ENCODE results near the gene ZSWIM8.

Gene ZSWIM8

DNA sequence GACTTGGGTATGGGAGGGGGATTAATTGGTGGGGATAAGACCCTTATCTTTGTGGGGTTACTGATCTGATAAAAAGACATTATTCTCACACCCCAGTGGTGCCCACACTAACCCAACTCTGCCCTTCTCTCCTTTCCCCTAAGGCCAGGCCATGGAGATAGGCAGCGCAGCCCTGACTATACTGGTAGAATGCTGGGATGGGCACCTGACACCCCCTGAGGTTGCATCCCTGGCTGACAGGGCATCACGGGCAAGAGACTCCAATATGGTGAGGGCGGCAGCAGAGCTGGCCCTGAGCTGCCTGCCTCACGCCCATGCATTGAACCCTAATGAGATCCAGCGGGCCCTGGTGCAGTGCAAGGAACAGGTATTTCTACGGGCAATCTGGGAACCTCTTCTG lies 12.7 kb downstream of the ZSWIM8 start:
- H3K79me1 ChIP-seq (ENCODE audit: low read length) = no peaks in the 10 kb centered on the region
- no peak overlapping the region for H2BK5ac ChIP-seq (ENCODE audit: low read depth, low read length, poor library complexity)
- no peaks in the 10 kb centered on the region for H3K4me1 ChIP-seq (ENCODE audit: control insufficient read depth in 1 of 2, insufficient read depth in 2 of 2, low read length in 2 of 2)
- H4K8ac ChIP-seq (ENCODE audit: low read depth, low read length) = no peak overlapping the region
- no peaks in the 10 kb centered on the region for H3K27me3 ChIP-seq (ENCODE audit: insufficient read depth, low read length)
- H3K18ac ChIP-seq (ENCODE audit: low read length) = no peak overlapping the region
- no peak overlapping the region for H4K91ac ChIP-seq (ENCODE audit: low read depth, low read length)
- no peak overlapping the region for H3K4me2 ChIP-seq (ENCODE audit: low read length)
- H3K4ac ChIP-seq (ENCODE audit: low read depth, low read length) = no peak overlapping the region
- no peak overlapping the region for H3K9ac ChIP-seq (ENCODE audit: low read length)
- no peak overlapping the region for H2AK5ac ChIP-seq (ENCODE audit: low read length)
- H3K79me2 ChIP-seq (ENCODE audit: control insufficient read depth, insufficient read depth, low read length, poor library complexity) = no peaks in the 10 kb centered on the region
- no CpG with 5 or more reads among the region's 6 CpGs for WGBS (ENCODE audit: extremely low coverage, insufficient coverage, insufficient read length)
- peaks cover 81 to 91% of the 10 kb centered on the region in 2 experiments for H3K36me3 ChIP-seq (ENCODE audit: control insufficient read depth in 1 of 2, insufficient read depth in 2 of 2, low read length in 2 of 2)
- no peak overlapping the region for H2BK12ac ChIP-seq (ENCODE audit: low read length)
- DNase-seq = no peak
- H2AFZ ChIP-seq (ENCODE audit: insufficient read depth, low read length, poor library complexity) = no peak overlapping the region
- H3K14ac ChIP-seq (ENCODE audit: low read length) = no peak overlapping the region
- no peak overlapping the region for H4K12ac ChIP-seq (ENCODE audit: low read depth, low read length)
- H3K9me3 ChIP-seq (ENCODE audit: insufficient read depth, low read depth, low read length) = no peaks in the 10 kb centered on the region
- H3K27ac ChIP-seq (ENCODE audit: low read depth, low read length) = no peak overlapping the region
- no peak overlapping the region for H3K4me3 ChIP-seq (ENCODE audit: low read depth, low read length)
- no peak overlapping the region for H2BK120ac ChIP-seq (ENCODE audit: insufficient read depth, low read length, poor library complexity)
- H3K23ac ChIP-seq (ENCODE audit: low read length) = no peak overlapping the region

- no peak overlapping the region for H2BK120ac ChIP-seq (ENCODE audit: insufficient read depth, low read length, poor library complexity)
- H3K4me3 ChIP-seq (ENCODE audit: low read depth, low read length) = no peak overlapping the region
- no peak overlapping the region for H4K12ac ChIP-seq (ENCODE audit: low read depth, low read length)
- H3K9ac ChIP-seq (ENCODE audit: low read length) = no peak overlapping the region
- H3K27ac ChIP-seq (ENCODE audit: low read depth, low read length) = no peak overlapping the region
- H3K79me2 ChIP-seq (ENCODE audit: control insufficient read depth, insufficient read depth, low read length, poor library complexity) = no peaks in the 10 kb centered on the region
- DNase-seq = no peak
- no peaks in the 10 kb centered on the region for H3K9me3 ChIP-seq (ENCODE audit: insufficient read depth, low read depth, low read length)
- no peak overlapping the region for H3K14ac ChIP-seq (ENCODE audit: low read length)
- H3K4me2 ChIP-seq (ENCODE audit: low read length) = no peak overlapping the region
- H3K18ac ChIP-seq (ENCODE audit: low read length) = no peak overlapping the region
- no peaks in the 10 kb centered on the region for H3K4me1 ChIP-seq (ENCODE audit: control insufficient read depth in 1 of 2, insufficient read depth in 2 of 2, low read length in 2 of 2)
- no peak overlapping the region for H4K91ac ChIP-seq (ENCODE audit: low read depth, low read length)
- H2AFZ ChIP-seq (ENCODE audit: insufficient read depth, low read length, poor library complexity) = no peak overlapping the region
- H2AK5ac ChIP-seq (ENCODE audit: low read length) = no peak overlapping the region
- no CpG with 5 or more reads among the region's 10 CpGs for WGBS (ENCODE audit: extremely low coverage, insufficient coverage, insufficient read length)
- no peak overlapping the region for H3K4ac ChIP-seq (ENCODE audit: low read depth, low read length)
- no peaks in the 10 kb centered on the region for H3K27me3 ChIP-seq (ENCODE audit: insufficient read depth, low read length)
- H3K23ac ChIP-seq (ENCODE audit: low read length) = no peak overlapping the region
- H3K79me1 ChIP-seq (ENCODE audit: low read length) = no peaks in the 10 kb centered on the region
- no peak overlapping the region for H2BK5ac ChIP-seq (ENCODE audit: low read depth, low read length, poor library complexity)
- no peak overlapping the region for H2BK12ac ChIP-seq (ENCODE audit: low read length)
- peaks cover 77 to 91% of the 10 kb centered on the region in 2 experiments for H3K36me3 ChIP-seq (ENCODE audit: control insufficient read depth in 1 of 2, insufficient read depth in 2 of 2, low read length in 2 of 2)
- no peak overlapping the region for H4K8ac ChIP-seq (ENCODE audit: low read depth, low read length)
These were observed 13.6 kb downstream of the ZSWIM8 start for GRCh38 chr10:73798927-73799560.

- Histone ChIP-seq H3K9me3 (ENCODE audit: insufficient read depth, low read depth, low read length) (no peaks in the 10 kb centered on the region), H3K14ac (ENCODE audit: low read length) (no peak overlapping the region), H4K8ac (ENCODE audit: low read depth, low read length) (no peak overlapping the region), H3K4me1 (ENCODE audit: control insufficient read depth in 1 of 2, insufficient read depth in 2 of 2, low read length in 2 of 2) (no peaks in the 10 kb centered on the region), H3K79me1 (ENCODE audit: low read length) (no peaks in the 10 kb centered on the region), H4K91ac (ENCODE audit: low read depth, low read length) (no peak overlapping the region), H2BK5ac (ENCODE audit: low read depth, low read length, poor library complexity) (no peak overlapping the region), H3K27me3 (ENCODE audit: insufficient read depth, low read length) (no peaks in the 10 kb centered on the region), H3K4ac (ENCODE audit: low read depth, low read length) (no peak overlapping the region), H3K23ac (ENCODE audit: low read length) (no peak overlapping the region), H3K36me3 (ENCODE audit: control insufficient read depth in 1 of 2, insufficient read depth in 2 of 2, low read length in 2 of 2) (peaks cover 71 to 82% of the 10 kb centered on the region in 2 experiments), H2AK5ac (ENCODE audit: low read length) (no peak overlapping the region), H3K79me2 (ENCODE audit: control insufficient read depth, insufficient read depth, low read length, poor library complexity) (no peaks in the 10 kb centered on the region), H3K27ac (ENCODE audit: low read depth, low read length) (no peak overlapping the region), H3K4me3 (ENCODE audit: low read depth, low read length) (no peak overlapping the region), H2BK120ac (ENCODE audit: insufficient read depth, low read length, poor library complexity) (no peak overlapping the region), H3K18ac (ENCODE audit: low read length) (no peak overlapping the region), H4K12ac (ENCODE audit: low read depth, low read length) (no peak overlapping the region), H2AFZ (ENCODE audit: insufficient read depth, low read length, poor library complexity) (no peak overlapping the region), H2BK12ac (ENCODE audit: low read length) (no peak overlapping the region), H3K9ac (ENCODE audit: low read length) (no peak overlapping the region), H3K4me2 (ENCODE audit: low read length) (no peak overlapping the region)
- DNase-seq = no peak
- WGBS (ENCODE audit: extremely low coverage, insufficient coverage, insufficient read length) = no CpG with 5 or more reads among the region's 9 CpGs
These were observed 14.6 kb downstream of the ZSWIM8 start for GRCh38 chr10:73799899-73800559.

DNA sequence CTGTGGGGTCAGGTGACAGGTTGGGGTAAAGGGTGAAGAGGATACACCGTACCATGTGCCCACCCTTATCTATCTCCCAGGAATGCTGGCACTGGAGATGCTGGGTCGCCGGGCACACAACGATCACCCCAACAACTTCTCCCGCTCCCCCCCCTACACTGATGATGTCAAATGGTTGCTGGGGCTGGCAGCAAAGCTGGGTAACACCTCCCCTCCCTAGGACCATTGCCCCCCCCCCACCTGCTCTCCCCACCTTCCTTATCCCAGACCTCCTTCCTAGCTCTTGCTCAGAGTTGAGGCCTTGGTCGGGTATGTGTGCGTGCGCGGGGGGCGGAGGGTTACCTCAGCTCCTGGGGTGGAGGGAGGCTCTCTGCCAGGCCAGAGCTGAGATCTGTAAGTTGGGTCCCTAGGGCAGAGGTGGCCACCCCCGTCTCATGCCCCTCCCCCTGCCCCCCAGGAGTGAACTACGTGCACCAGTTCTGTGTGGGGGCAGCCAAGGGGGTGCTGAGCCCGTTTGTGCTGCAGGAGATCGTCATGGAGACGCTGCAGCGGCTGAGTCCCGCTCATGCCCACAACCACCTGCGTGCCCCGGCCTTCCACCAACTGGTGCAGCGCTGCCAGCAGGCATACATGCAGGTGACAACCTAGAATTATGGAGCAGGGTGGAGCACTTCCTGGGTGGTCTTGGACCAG lies 15.3 kb downstream of the ZSWIM8 start:
- Histone ChIP-seq H3K18ac (ENCODE audit: low read length) (no peak overlapping the region), H3K27me3 (ENCODE audit: insufficient read depth, low read length) (no peaks in the 10 kb centered on the region), H3K79me2 (ENCODE audit: control insufficient read depth, insufficient read depth, low read length, poor library complexity) (no peaks in the 10 kb centered on the region), H3K23ac (ENCODE audit: low read length) (no peak overlapping the region), H2AK5ac (ENCODE audit: low read length) (no peak overlapping the region), H3K4me3 (ENCODE audit: low read depth, low read length) (no peak overlapping the region), H3K9ac (ENCODE audit: low read length) (no peak overlapping the region), H2BK120ac (ENCODE audit: insufficient read depth, low read length, poor library complexity) (no peak overlapping the region), H2AFZ (ENCODE audit: insufficient read depth, low read length, poor library complexity) (no peak overlapping the region), H3K4ac (ENCODE audit: low read depth, low read length) (no peak overlapping the region), H4K12ac (ENCODE audit: low read depth, low read length) (no peak overlapping the region), H2BK5ac (ENCODE audit: low read depth, low read length, poor library complexity) (no peak overlapping the region), H3K79me1 (ENCODE audit: low read length) (no peaks in the 10 kb centered on the region), H2BK12ac (ENCODE audit: low read length) (no peak overlapping the region), H3K14ac (ENCODE audit: low read length) (no peak overlapping the region), H4K8ac (ENCODE audit: low read depth, low read length) (no peak overlapping the region), H3K4me1 (ENCODE audit: control insufficient read depth in 1 of 2, insufficient read depth in 2 of 2, low read length in 2 of 2) (no peaks in the 10 kb centered on the region), H3K36me3 (ENCODE audit: control insufficient read depth in 1 of 2, insufficient read depth in 2 of 2, low read length in 2 of 2) (peaks cover 71 to 80% of the 10 kb centered on the region in 2 experiments), H4K91ac (ENCODE audit: low read depth, low read length) (no peak overlapping the region), H3K4me2 (ENCODE audit: low read length) (no peak overlapping the region), H3K27ac (ENCODE audit: low read depth, low read length) (no peak overlapping the region), H3K9me3 (ENCODE audit: insufficient read depth, low read depth, low read length) (peaks cover 2% of the 10 kb centered on the region)
- no CpG with 5 or more reads among the region's 20 CpGs for WGBS (ENCODE audit: extremely low coverage, insufficient coverage, insufficient read length)
- no peak for DNase-seq

All from trophoblast cell (in vitro differentiated cells and primary cell).